Astrocyte of the spinal cord (primary cell): ENCODE data around the gene NAPB.

Experiments used
- DNase-seq: peaks from one replicate; pipeline ENCODE4 v3.0.0; 2011; ENCODE audit warnings: low read depth, low spot score
- H3K4me3 ChIP-seq: 2 replicates; pipeline ENCODE4 v1.5.1; 2011; ENCODE audit warnings: low read depth, mild to moderate bottlenecking, low read length, moderate library complexity
- CTCF ChIP-seq: IDR thresholded peaks from 2 replicates; pipeline ENCODE4 v1.5.1; 2012; ENCODE audit warnings: low read depth, mild to moderate bottlenecking, low read length, inconsistent platforms
- in situ Hi-C: cut with HindIII; loops from 2 replicates; pipeline ENCODE4 v1.10.0; 2017; ENCODE audit warnings: low sequenced_read_pairs

NAPB gene

GRCh38 chr20:23370873-23371272 is 50.4 kb downstream of the NAPB start:
- no peak for DNase-seq
- in situ Hi-C loops: no loop called here
- no peak overlapping the region for H3K4me3 ChIP-seq
- TF ChIP-seq CTCF: no peak

- no peak overlapping the region for H3K4me3 ChIP-seq
- no peak for TF ChIP-seq CTCF
- DNase-seq: no peak
- in situ Hi-C loops: no loop called here
These were observed 51.0 kb downstream of the NAPB start for GRCh38 chr20:23370274-23370673.

GRCh38 chr20:23369072-23369823 is 52.0 kb downstream of the NAPB start:
- H3K4me3 ChIP-seq: no peak overlapping the region
- in situ Hi-C loops: no loop called here
- no peak for TF ChIP-seq CTCF
- DNase-seq: no peak

GRCh38 chr20:23368316-23369071 is 52.8 kb downstream of the NAPB start:
- H3K4me3 ChIP-seq: no peak overlapping the region
- peak; percentile 23 for DNase-seq
- in situ Hi-C loops: no loop called here
- TF ChIP-seq CTCF: no peak

GRCh38 chr20:23367770-23368169 is 53.5 kb downstream of the NAPB start:
- no peak for DNase-seq
- H3K4me3 ChIP-seq: no peak overlapping the region
- in situ Hi-C loops: no loop called here
- TF ChIP-seq CTCF: no peak

- TF ChIP-seq CTCF: no peak
- no peak overlapping the region for H3K4me3 ChIP-seq
- no peak for DNase-seq
- in situ Hi-C loops: no loop called here
These were observed 54.9 kb downstream of the NAPB start for GRCh38 chr20:23366384-23366783.
